HG03175 (cell line): ENCODE measurements around the gene NPIPB6.

Experiments used
- ATAC-seq: cut with Tn5 transposase; IDR thresholded peaks from one replicate; pipeline ENCODE4 v1.9.1; 2021; ENCODE audit warnings: mild to moderate bottlenecking, moderate library complexity; ENCODE audit not compliant: unreplicated experiment

Gene NPIPB6

DNA sequence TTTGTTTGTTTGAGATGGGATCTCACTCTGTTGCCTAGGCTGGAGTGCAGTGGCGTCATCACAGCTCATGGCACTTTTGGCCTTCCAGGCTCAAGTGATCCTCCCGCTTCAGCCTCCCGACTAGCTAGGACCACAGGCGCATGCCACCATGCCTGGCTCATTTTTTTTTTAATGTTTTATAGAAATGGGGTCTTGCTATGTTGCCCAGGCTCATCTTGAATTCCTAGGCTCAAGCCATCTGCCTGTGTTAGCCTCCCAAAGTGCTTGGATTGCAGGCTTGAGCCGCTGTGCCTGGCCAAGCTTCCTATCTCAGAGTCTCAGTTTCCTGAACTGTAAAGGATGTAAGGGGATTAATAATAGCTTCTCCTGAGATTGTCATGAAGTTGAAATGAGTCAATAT, 63.0 kb downstream of the NPIPB6 start:
- ATAC-seq = no peak

DNA sequence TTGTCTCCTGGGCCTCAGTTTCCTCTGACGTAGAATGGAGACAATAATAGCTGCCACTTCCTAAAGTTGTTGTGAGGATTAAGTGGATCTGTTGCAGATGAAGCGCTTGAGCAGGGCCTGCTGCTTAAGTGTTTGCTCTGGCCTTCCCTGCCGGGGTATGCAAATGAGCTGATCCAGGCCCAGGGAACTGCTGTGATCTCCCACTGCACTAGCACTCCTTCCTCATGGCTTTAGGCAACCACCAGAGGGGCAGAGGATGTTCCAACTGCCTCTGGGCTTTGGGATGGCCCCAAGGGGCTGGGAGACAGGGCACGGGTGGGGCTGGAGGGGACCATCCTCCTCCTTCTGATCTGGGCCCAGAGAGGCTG, 64.8 kb downstream of the NPIPB6 start:
- ATAC-seq = no peak

DNA sequence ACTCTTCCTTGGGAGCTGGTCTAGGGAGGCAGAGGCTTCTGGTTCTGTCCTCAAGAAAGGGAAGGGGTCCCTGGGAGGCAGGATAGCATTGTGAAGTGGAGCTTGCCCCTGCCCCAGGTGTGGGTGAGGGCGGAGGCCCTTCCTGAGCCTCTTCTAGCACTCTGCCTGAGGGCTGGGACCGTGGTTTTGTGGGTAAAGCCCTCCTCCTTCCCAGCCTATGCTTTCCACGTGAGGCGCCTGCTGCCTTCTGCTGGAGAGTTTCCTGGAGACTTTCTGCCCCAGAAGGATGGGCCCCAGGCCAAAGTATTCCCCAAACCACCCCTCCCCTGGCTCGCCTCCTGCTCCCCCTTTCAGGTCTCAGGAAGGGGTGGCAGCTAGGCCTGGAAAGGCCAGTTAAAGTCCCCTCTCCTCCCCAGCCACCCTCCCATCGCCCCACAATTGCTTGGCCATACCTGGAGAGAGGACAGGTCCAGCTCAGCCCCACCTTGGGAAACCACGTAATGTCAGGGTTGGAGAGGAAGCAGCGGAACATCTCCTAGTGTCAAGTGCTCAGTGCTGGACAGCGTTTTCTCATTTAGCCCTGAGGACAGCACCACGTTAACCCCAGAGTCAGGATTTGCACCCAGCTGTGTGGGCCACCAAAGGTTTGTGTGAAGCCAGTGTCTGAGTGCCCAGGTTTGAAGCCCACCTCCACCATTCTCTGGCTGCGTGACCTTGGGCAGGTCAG, 65.4 kb downstream of the NPIPB6 start:
- no peak for ATAC-seq

DNA sequence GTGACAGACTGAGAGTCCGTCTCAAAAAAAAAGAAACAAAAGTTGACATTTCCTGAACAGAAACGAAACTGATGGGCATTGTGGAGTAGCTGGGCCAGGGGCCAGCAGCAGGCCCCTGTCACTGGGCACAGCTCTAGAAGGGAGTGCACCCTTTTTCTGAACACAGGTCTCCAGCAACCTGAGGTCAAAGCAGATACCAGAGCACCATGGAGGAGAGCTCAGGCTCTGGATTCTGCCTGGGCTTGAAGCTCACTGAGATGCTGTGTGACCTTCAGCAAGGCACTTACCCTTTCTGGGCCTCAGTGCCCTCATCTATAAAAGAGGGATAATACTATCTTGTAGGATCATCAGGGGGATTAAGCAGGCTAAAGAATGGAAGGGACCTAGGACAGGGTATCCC, 66.0 kb downstream of the NPIPB6 start:
- no peak for ATAC-seq

DNA sequence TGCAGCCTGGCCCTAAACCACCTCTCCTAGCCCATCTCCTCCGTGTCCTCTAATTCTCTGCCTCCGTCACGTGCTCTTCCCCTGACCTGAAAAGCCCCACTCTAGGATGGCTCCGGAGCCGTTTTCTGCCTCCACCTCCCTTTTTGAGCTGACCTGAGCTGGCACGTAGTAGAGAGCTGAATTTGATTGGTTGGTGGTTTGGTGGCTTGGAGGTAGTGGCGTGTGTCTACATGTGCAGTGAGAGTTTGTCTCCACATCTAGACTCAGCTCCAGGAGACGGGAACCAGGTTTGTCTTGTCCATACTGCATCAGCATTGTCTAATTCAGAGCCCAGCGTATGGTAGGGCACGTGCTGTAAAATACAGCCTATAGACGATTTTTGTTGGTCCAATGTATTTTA, 68.0 kb downstream of the NPIPB6 start:
- no peak for ATAC-seq

DNA sequence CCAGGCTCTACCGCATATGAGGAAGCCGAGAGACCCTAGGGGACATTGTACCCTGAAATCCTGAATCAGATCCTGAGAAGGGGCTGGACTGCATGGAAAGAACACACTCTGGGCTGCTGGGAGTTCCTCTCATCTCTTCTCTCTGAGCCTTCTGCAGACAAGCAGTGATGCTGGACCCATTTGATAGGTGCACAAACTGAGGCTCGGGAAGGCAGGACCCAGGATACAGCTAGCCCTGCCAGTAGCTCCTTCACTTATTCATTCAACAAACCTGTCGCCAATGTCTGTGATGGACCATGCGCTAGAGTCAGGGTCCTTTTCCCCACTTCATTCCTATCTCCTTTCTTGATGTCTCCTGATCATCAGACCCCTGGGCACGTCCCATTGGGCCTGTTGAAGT, 69.1 kb downstream of the NPIPB6 start:
- ATAC-seq = no peak

DNA sequence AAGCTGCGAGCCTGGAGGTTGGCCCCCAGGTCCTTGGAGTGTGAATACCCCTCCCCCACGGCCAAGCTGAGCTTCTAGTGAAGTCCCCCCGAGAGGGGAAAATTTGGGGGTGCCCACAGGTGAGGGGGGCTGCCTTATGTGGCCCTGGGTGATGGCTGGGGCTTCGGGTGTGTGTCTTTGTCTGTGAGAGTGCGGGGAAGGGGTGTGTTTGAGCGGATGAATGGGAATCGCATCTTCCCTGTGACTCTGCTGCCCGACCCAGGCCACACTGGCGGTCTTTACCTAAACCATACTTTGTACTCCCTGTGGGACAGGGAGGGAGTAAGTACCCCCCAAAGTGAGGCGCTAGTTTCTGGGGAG, 69.7 kb downstream of the NPIPB6 start:
- ATAC-seq = no peak

DNA sequence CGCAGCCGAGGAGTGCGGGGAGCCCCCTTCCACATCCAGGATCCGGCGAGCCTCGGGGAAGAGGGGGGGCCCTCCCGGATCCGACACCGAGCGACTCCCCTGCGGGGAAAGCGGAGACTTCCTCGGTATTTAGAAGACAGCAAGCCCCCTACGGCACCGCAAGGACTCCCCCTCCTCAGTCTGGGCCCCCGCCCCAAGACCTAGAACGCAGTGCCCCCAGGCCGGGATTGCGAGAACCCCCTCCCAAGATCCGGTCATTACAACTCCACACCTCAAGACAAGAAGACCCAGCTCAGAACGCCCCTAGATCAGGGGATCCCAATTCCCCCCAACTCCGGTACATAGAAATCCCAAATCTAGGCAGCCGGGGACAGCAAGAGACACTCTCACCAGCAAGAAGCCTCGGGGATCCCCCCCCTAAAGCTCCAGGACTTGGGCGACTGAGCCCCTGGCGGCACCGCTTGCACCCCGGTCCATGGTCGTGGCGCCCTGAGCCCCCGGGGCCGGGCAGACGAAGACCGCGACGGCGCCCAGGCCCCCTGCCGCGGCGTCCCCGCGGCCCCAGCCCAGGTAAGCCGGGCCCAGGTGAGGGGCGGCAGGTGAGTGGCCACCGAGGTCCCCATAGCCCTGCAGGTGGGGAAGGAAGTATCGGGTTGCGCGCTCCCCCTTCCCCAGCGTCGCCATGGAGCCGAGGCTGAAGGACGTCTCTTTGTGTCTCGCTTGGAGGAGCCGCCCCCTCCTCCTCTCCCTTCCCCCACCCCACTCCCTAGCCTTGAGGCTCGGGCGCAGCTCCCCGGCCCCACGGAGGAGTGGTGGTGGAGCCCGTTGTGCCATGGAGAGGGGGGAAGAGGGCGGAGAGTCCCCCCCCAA, 70.3 kb downstream of the NPIPB6 start:
- peak; percentile 7 for ATAC-seq
